Measurements from ENCODE around the gene DRD4. TPM values are rescaled to one million over a fixed set of nuclear protein-coding genes. Genes with fewer than 3 reads are reported as not detected.

DRD4 gene
- total RNA-seq, 1 donor from 2014 or later = 0.49 TPM

DNA sequence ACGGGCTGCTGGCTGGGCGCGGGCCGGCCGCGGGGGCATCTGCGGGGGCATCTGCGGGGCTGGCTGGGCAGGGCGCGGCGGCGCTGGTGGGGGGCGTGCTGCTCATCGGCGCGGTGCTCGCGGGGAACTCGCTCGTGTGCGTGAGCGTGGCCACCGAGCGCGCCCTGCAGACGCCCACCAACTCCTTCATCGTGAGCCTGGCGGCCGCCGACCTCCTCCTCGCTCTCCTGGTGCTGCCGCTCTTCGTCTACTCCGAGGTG lies 194 bp downstream of the DRD4 start:
- CTCF ChIA-PET = no interaction called here
- POLR2A ChIA-PET = no interaction called here

DNA sequence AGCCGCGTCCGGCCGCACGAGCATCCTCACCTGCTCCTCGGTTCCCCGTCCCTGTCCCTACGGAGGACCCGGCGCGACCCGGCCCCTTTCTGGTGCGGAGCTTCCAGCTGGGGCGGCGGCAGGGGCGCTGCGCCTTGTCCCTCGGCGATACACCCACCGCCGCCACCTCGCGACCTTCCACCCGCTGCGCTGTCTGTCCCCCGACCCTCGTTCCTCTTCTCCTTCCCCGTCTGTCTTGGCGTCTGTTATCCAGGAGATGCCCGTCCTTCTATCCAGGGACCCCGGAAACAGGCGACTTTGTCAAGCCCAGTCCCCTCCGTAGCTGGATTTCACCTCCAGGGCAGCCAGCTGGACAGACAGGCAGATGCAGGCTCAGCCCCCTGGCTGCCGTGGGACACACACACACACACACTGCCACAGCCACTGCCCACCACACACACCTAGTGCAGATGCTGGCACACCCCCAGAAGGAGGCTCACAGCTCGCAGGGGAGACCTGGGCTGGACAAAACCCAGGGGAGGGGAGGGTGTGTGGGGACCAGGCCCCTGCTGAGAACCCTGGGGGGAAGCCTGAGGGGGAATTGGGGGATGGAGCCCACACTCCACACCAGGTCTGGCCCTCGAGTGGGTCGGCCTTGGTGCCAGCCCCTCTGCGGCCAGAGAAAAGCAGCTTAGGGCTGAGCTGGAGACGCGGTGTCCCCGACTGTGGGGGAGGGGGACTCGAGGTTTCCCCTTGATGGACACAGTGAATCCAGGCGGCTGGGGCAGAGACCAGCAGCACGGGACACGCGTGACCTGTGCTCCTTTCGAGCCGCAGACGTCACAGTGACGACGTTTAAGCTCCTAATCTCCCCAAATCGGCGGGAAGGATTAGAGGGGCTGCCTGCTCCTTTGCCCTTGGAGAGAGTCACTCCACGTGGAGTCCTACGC lies 788 bp downstream of the DRD4 start:
- no peak for DNase-seq
- Mint-ChIP-seq H3K27me3 (peaks cover 23% of the 10 kb centered on the region), H3K27ac (no peak overlapping the region), H3K4me3 (peak overlapping the region; percentile 66), H3K36me3 (ENCODE audit: low read depth) (peaks cover 2% of the 10 kb centered on the region), H3K4me1 (peaks cover 24% of the 10 kb centered on the region), H3K9me3 (no peaks in the 10 kb centered on the region)
- intact Hi-C loops (cut with micrococcal nuclease) = loop anchor here (2.0 kb wide), 1 partner anchor 21 kb away; no protein-coding TSS in a partner anchor
- TF ChIP-seq, protein P1, sequence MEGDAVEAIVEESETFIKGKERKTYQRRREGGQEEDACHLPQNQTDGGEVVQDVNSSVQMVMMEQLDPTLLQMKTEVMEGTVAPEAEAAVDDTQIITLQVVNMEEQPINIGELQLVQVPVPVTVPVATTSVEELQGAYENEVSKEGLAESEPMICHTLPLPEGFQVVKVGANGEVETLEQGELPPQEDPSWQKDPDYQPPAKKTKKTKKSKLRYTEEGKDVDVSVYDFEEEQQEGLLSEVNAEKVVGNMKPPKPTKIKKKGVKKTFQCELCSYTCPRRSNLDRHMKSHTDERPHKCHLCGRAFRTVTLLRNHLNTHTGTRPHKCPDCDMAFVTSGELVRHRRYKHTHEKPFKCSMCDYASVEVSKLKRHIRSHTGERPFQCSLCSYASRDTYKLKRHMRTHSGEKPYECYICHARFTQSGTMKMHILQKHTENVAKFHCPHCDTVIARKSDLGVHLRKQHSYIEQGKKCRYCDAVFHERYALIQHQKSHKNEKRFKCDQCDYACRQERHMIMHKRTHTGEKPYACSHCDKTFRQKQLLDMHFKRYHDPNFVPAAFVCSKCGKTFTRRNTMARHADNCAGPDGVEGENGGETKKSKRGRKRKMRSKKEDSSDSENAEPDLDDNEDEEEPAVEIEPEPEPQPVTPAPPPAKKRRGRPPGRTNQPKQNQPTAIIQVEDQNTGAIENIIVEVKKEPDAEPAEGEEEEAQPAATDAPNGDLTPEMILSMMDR (IDR thresholded peaks at IDR 0.05) = no peak
- CTCF ChIA-PET = no interaction called here
- POLR2A ChIA-PET = no interaction called here
- no peak for ATAC-seq (ENCODE audit: low read depth)

More for the DNA sequence above, 194 bp downstream of the DRD4 start:
- Mint-ChIP-seq H3K4me1 (peaks cover 24% of the 10 kb centered on the region), H3K4me3 (peak overlapping the region; percentile 66), H3K9me3 (no peaks in the 10 kb centered on the region), H3K27me3 (peaks cover 23% of the 10 kb centered on the region), H3K36me3 (ENCODE audit: low read depth) (peaks cover 2% of the 10 kb centered on the region), H3K27ac (no peak overlapping the region)
- ATAC-seq (ENCODE audit: low read depth) (no peak), DNase-seq (no peak)
- TF ChIP-seq, protein P1 (IDR thresholded peaks at IDR 0.05) = no peak
- intact Hi-C loops (cut with micrococcal nuclease) = loop anchor here (2.0 kb wide), 1 partner anchor 20 kb away; no protein-coding TSS in a partner anchor

DNA sequence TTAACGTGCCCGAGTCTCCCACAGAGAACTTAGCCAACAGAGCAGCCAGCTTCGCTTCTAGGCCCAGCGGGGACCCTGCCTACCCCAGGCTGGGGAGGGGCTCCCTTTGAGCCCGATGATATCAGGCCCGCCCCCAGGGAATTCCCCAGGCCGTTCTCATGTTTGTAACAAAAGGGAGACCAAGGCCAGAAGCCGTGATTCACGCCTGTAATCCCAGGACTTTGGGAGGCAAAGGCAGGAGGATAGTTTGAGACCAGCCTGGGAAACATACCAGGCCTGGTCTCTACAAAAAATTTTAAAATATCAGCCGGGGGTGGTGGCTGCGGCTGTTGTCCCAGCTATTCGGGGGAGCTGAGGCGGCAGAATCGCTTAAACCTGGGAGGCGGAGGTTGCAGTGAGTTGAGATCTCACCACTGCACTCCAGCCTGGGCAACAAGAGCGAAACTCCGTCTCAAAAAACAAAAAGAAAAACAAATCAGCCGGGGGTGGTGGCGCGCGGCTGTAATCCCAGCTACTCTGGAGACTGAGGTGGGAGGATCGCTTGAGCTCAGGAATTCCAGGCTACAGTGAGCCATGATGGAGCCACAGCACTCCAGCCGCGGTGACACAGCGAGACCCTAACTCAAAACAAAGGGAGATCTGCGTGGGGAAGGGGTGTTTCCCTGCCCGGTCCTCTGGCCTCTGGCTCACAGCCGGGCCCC lies 1.7 kb downstream of the DRD4 start:
- DNase-seq = no peak
- ChIA-PET POLR2A (no interaction called here), CTCF (no interaction called here)
- Mint-ChIP-seq H3K4me1 (peaks cover 24% of the 10 kb centered on the region), H3K36me3 (ENCODE audit: low read depth) (peaks cover 5% of the 10 kb centered on the region), H3K27me3 (peaks cover 23% of the 10 kb centered on the region), H3K9me3 (no peaks in the 10 kb centered on the region), H3K4me3 (no peak overlapping the region), H3K27ac (no peak overlapping the region)
- no peak for ATAC-seq (ENCODE audit: low read depth)
- intact Hi-C loops (cut with micrococcal nuclease) = no loop called here
- TF ChIP-seq, protein P1 (IDR thresholded peaks at IDR 0.05) = no peak

DNA sequence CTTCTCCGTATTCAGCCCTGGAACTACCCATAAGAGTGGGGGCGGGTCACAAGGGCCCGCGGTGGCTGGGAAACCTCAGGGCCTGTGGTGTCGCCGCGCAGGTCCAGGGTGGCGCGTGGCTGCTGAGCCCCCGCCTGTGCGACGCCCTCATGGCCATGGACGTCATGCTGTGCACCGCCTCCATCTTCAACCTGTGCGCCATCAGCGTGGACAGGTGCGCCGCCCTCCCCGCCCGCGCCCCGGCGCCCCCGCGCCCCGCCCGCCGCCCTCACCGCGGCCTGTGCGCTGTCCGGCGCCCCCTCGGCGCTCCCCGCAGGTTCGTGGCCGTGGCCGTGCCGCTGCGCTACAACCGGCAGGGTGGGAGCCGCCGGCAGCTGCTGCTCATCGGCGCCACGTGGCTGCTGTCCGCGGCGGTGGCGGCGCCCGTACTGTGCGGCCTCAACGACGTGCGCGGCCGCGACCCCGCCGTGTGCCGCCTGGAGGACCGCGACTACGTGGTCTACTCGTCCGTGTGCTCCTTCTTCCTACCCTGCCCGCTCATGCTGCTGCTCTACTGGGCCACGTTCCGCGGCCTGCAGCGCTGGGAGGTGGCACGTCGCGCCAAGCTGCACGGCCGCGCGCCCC lies 2.4 kb downstream of the DRD4 start:
- POLR2A ChIA-PET = no interaction called here
- H3K27me3 Mint-ChIP-seq = peaks cover 23% of the 10 kb centered on the region
- no peak overlapping the region for H3K27ac Mint-ChIP-seq
- DNase-seq (no peak), ATAC-seq (ENCODE audit: low read depth) (peak; percentile 15)
- TF ChIP-seq, protein P1 (IDR thresholded peaks at IDR 0.05) = no peak
- H3K4me3 Mint-ChIP-seq = no peak overlapping the region
- H3K4me1 Mint-ChIP-seq = peaks cover 24% of the 10 kb centered on the region
- H3K36me3 Mint-ChIP-seq (ENCODE audit: low read depth) = peaks cover 5% of the 10 kb centered on the region
- no peaks in the 10 kb centered on the region for H3K9me3 Mint-ChIP-seq
- intact Hi-C loops (cut with micrococcal nuclease) = no loop called here
- CTCF ChIA-PET = no interaction called here
